Measurements from ENCODE around the gene DHX36.

- no peak for TF ChIP-seq ZIC2 (tag by site-specific recombination; IDR thresholded peaks at IDR 0.05)
- TF ChIP-seq ZNF112 (tag by site-specific recombination; IDR thresholded peaks at IDR 0.05): no peak
- TF ChIP-seq CTCF (tag by site-specific recombination; IDR thresholded peaks at IDR 0.05): no peak
- TF ChIP-seq ZBTB17 (tag by site-specific recombination; IDR thresholded peaks at IDR 0.05): no peak
- no peak for TF ChIP-seq ZNF362 (tag by site-specific recombination; IDR thresholded peaks at IDR 0.05)
- TF ChIP-seq BCL11A (tag by site-specific recombination; IDR thresholded peaks at IDR 0.05; ENCODE audit: low read depth): no peak
- no peak for TF ChIP-seq ZNF274 (IDR thresholded peaks at IDR 0.05; ENCODE audit: low read length)
- no peak for TF ChIP-seq ZNF274 (tag by site-specific recombination; IDR thresholded peaks at IDR 0.05; ENCODE audit: borderline replicate concordance)
- TF ChIP-seq, protein P1, sequence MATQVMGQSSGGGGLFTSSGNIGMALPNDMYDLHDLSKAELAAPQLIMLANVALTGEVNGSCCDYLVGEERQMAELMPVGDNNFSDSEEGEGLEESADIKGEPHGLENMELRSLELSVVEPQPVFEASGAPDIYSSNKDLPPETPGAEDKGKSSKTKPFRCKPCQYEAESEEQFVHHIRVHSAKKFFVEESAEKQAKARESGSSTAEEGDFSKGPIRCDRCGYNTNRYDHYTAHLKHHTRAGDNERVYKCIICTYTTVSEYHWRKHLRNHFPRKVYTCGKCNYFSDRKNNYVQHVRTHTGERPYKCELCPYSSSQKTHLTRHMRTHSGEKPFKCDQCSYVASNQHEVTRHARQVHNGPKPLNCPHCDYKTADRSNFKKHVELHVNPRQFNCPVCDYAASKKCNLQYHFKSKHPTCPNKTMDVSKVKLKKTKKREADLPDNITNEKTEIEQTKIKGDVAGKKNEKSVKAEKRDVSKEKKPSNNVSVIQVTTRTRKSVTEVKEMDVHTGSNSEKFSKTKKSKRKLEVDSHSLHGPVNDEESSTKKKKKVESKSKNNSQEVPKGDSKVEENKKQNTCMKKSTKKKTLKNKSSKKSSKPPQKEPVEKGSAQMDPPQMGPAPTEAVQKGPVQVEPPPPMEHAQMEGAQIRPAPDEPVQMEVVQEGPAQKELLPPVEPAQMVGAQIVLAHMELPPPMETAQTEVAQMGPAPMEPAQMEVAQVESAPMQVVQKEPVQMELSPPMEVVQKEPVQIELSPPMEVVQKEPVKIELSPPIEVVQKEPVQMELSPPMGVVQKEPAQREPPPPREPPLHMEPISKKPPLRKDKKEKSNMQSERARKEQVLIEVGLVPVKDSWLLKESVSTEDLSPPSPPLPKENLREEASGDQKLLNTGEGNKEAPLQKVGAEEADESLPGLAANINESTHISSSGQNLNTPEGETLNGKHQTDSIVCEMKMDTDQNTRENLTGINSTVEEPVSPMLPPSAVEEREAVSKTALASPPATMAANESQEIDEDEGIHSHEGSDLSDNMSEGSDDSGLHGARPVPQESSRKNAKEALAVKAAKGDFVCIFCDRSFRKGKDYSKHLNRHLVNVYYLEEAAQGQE (tag by site-specific recombination; IDR thresholded peaks at IDR 0.05): no peak
- no peak for TF ChIP-seq ZNF157 (tag by site-specific recombination; IDR thresholded peaks at IDR 0.05)
- TF ChIP-seq ZSCAN16 (tag by site-specific recombination; IDR thresholded peaks at IDR 0.05): no peak
- TF ChIP-seq ZNF623 (tag by site-specific recombination; IDR thresholded peaks at IDR 0.05): no peak
- no peak for TF ChIP-seq ZNF426 (tag by site-specific recombination; IDR thresholded peaks at IDR 0.05)
- TF ChIP-seq ZNF121 (tag by site-specific recombination; IDR thresholded peaks at IDR 0.05): no peak
Measured at GRCh38 chr3:154223519-154223918, 100.8 kb downstream of the DHX36 start.

Data from HEK293 (cell line).